Muscle of leg (tissue), 11 donors: ENCODE results near the gene PWP1. TPM values are rescaled to one million over a fixed set of nuclear protein-coding genes. Genes with fewer than 3 reads are reported as not detected.
A peak's percentile ranks its signal among the peaks of the same experiment; 100 is the strongest.
"Not testable (repeated sequence)": the region's sequence is repeated elsewhere in the genome, so short reads cannot be mapped to it uniquely, and the experiment has no call there.

Experiments used
- DNase-seq: peaks from one replicate; pipeline ENCODE4 v3.0.0; 2013
- H3K27ac ChIP-seq: one replicate; pipeline ENCODE4 v1.5.1; 2013; ENCODE audit warnings: mild to moderate bottlenecking, low read length, control low read depth
- H3K27me3 ChIP-seq: one replicate; pipeline ENCODE4 v1.6.1; 2013; ENCODE audit warnings: low read length; ENCODE audit not compliant: control insufficient read depth, insufficient read depth
- H3K36me3 ChIP-seq: one replicate; pipeline ENCODE4 v1.6.1; 2013; ENCODE audit warnings: low read length; ENCODE audit not compliant: control insufficient read depth, insufficient read depth
- H3K4me1 ChIP-seq: one replicate; pipeline ENCODE4 v1.6.1; 2013; ENCODE audit warnings: low read length; ENCODE audit not compliant: control insufficient read depth, insufficient read depth
- H3K4me3 ChIP-seq: one replicate; pipeline ENCODE4 v1.5.1; 2013; ENCODE audit warnings: low read length, control low read depth
- H3K9me3 ChIP-seq: replicated peaks from 2 replicates; pipeline ENCODE4 v1.6.1; 2013; ENCODE audit warnings: low read depth, low read length; ENCODE audit not compliant: control insufficient read depth
- WGBS: methylation state at CpG from one replicate; pipeline ENCODE4 v1.1.5; 2013; ENCODE audit warnings: missing lambda C conversion rate; ENCODE audit not compliant: insufficient coverage; 5-methylcytosine and 5-hydroxymethylcytosine counted together
- polyA plus RNA-seq, 8 donors: library from polyadenylated mRNA; unstranded; fragments of 120-200 nt; gene quantifications; one replicate each; pipeline versions ENCODE4 v1.2.1 to v1.2.3, GENCODE V29; 2013; ENCODE audit warnings: inconsistent platforms in 1 of 8, low replicate concordance in 1 of 8; ENCODE audit not compliant: insufficient read length in 8 of 8, insufficient read depth in 1 of 8
- total RNA-seq: library from RNA; stranded (reverse); fragments of 120-200 nt; gene quantifications from one replicate; pipeline ENCODE4 v1.2.4, GENCODE V29; 2013

The PWP1 gene
- total and polyA plus RNA-seq, 9 donors: 30.1 to 41.3 (median 33.6) TPM

GRCh38 chr12:107684029-107684795, 1.4 kb upstream of the PWP1 start:
- Histone ChIP-seq H3K9me3 (no peaks in the 10 kb centered on the region), H3K4me3 (no peak overlapping the region), H3K27me3 (no peaks in the 10 kb centered on the region), H3K36me3 (peaks cover 8% of the 10 kb centered on the region), H3K27ac (peak overlapping the region; percentile 92), H3K4me1 (peaks cover 10% of the 10 kb centered on the region)
- DNase-seq: peak; percentile 56
- WGBS: no CpG with 5 or more reads among the region's 3 CpGs

- H3K27ac ChIP-seq: peak overlapping the region; percentile 92
- DNase-seq: peak; percentile 74
- 7% methylated on average over 3 of the region's 9 CpGs for WGBS
These were observed 624 bp upstream of the PWP1 start for GRCh38 chr12:107684990-107685359.

GRCh38 chr12:107695772-107696171, 10.2 kb downstream of the PWP1 start:
- not testable (repeated sequence) for DNase-seq, H3K4me1 ChIP-seq, H3K9me3 ChIP-seq, H3K27me3 ChIP-seq, H3K27ac ChIP-seq, H3K4me3 ChIP-seq
- H3K36me3 ChIP-seq: peaks cover 58% of the 10 kb centered on the region
- WGBS: no CpG with 5 or more reads among the region's 2 CpGs

More at GRCh38 chr12:107684990-107685359, 624 bp upstream of the PWP1 start:
- H3K36me3 ChIP-seq: peaks cover 14% of the 10 kb centered on the region
- no peaks in the 10 kb centered on the region for H3K27me3 ChIP-seq
- no peaks in the 10 kb centered on the region for H3K9me3 ChIP-seq
- H3K4me3 ChIP-seq: peak overlapping the region; percentile 91
- H3K4me1 ChIP-seq: peaks cover 10% of the 10 kb centered on the region

GRCh38 chr12:107702106-107702505, 16.5 kb downstream of the PWP1 start:
- Histone ChIP-seq H3K4me1 (no peaks in the 10 kb centered on the region), H3K4me3 (no peak overlapping the region), H3K9me3 (peaks cover 5% of the 10 kb centered on the region), H3K27me3 (no peaks in the 10 kb centered on the region), H3K27ac (no peak overlapping the region), H3K36me3 (peaks cover 56% of the 10 kb centered on the region)
- DNase-seq: no peak
- 100% methylated on average over 4 of the region's 4 CpGs for WGBS

GRCh38 chr12:107704041-107704440, 18.4 kb downstream of the PWP1 start:
- H3K36me3 ChIP-seq: peaks cover 57% of the 10 kb centered on the region
- 94% methylated on average over 3 of the region's 5 CpGs for WGBS
- H3K4me3 ChIP-seq: no peak overlapping the region
- peaks cover 5% of the 10 kb centered on the region for H3K9me3 ChIP-seq
- DNase-seq: no peak
- no peak overlapping the region for H3K27ac ChIP-seq
- no peaks in the 10 kb centered on the region for H3K27me3 ChIP-seq
- no peaks in the 10 kb centered on the region for H3K4me1 ChIP-seq

- H3K36me3 ChIP-seq: peaks cover 50% of the 10 kb centered on the region
- not testable (repeated sequence) for H3K4me1 ChIP-seq
- no CpG with 5 or more reads among the region's 5 CpGs for WGBS
These were observed 19.9 kb downstream of the PWP1 start for GRCh38 chr12:107705522-107705921.

GRCh38 chr12:107715780-107716179, 30.2 kb downstream of the PWP1 start:
- peaks cover 17% of the 10 kb centered on the region for H3K36me3 ChIP-seq
- H3K27ac ChIP-seq: no peak overlapping the region

More at GRCh38 chr12:107705522-107705921, 19.9 kb downstream of the PWP1 start:
- not testable (repeated sequence) for DNase-seq, H3K4me3 ChIP-seq, H3K27ac ChIP-seq, H3K9me3 ChIP-seq, H3K27me3 ChIP-seq

GRCh38 chr12:107718606-107719005, 33.0 kb downstream of the PWP1 start:
- Histone ChIP-seq H3K9me3 (no peaks in the 10 kb centered on the region), H3K4me1 (no peaks in the 10 kb centered on the region), H3K36me3 (peaks cover 1% of the 10 kb centered on the region), H3K4me3 (no peak overlapping the region), H3K27ac (no peak overlapping the region), H3K27me3 (no peaks in the 10 kb centered on the region)
- WGBS: no CpG with 5 or more reads among the region's 1 CpG
- DNase-seq: no peak

More at GRCh38 chr12:107715780-107716179, 30.2 kb downstream of the PWP1 start:
- no peaks in the 10 kb centered on the region for H3K27me3 ChIP-seq
- no peaks in the 10 kb centered on the region for H3K9me3 ChIP-seq
- no peak for DNase-seq
- no peak overlapping the region for H3K4me3 ChIP-seq
- no peaks in the 10 kb centered on the region for H3K4me1 ChIP-seq

- not testable (repeated sequence) for H3K36me3 ChIP-seq, DNase-seq, H3K27ac ChIP-seq, H3K9me3 ChIP-seq, H3K27me3 ChIP-seq, H3K4me3 ChIP-seq, H3K4me1 ChIP-seq
- WGBS: no CpG with 5 or more reads among the region's 1 CpG
These were observed 41.7 kb downstream of the PWP1 start for GRCh38 chr12:107727327-107727726.

GRCh38 chr12:107727742-107728141, 42.1 kb downstream of the PWP1 start:
- H3K4me3 ChIP-seq, H3K9me3 ChIP-seq, H3K27ac ChIP-seq, DNase-seq, H3K4me1 ChIP-seq, H3K36me3 ChIP-seq, H3K27me3 ChIP-seq: not testable (repeated sequence)
- WGBS: no CpG with 5 or more reads among the region's 1 CpG
